ENCODE data around the gene ZNF592.

DNA sequence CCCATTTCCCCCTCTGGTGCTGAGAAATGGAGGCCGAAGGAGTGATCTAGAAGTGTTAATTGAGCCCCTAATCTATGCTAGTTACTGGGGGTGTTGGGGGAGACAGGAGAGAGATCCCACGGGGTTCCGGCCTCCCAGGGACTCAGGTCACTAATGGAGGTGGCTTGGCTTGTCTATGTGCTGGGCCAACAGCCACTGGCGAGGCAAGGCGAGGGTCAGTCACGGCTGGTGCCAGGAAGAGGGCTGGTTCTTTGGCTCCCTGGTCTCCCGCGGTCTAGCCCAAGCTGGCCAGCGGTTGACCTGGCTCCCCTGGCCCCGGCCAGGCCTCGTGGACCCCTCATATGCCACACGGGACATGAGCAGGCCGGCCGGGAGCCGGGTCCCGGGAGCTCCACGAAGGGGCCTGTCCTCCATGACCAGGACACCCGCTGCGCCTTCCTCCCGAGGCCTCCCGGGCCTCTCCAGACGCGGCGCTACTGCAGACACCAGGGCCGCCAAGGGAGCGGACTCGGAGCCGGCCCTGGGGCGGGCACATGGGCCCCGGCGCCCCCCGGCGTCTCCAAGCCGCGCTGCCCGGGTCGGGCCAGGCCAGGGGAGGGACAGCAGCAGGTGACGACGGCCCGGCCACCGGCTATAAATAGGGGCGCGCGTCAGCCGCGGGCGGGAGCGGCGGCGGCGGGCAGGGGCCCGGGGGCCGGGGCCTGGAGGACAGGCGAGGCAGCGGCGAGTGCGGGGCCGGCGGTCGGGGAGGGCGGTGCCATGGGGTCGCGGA lies 68.5 kb downstream of the ZNF592 start, which contains the start of gene ALPK3:
- TF ChIP-seq, protein P1, sequence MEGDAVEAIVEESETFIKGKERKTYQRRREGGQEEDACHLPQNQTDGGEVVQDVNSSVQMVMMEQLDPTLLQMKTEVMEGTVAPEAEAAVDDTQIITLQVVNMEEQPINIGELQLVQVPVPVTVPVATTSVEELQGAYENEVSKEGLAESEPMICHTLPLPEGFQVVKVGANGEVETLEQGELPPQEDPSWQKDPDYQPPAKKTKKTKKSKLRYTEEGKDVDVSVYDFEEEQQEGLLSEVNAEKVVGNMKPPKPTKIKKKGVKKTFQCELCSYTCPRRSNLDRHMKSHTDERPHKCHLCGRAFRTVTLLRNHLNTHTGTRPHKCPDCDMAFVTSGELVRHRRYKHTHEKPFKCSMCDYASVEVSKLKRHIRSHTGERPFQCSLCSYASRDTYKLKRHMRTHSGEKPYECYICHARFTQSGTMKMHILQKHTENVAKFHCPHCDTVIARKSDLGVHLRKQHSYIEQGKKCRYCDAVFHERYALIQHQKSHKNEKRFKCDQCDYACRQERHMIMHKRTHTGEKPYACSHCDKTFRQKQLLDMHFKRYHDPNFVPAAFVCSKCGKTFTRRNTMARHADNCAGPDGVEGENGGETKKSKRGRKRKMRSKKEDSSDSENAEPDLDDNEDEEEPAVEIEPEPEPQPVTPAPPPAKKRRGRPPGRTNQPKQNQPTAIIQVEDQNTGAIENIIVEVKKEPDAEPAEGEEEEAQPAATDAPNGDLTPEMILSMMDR (IDR thresholded peaks at IDR 0.05) = no peak
- TF ChIP-seq POLR2A (IDR thresholded peaks at IDR 0.05) = no peak

Data from testis (tissue), 2 donors.